HCT116 (cell line): ENCODE measurements around the gene CFAP77. TPM values are rescaled to one million over a fixed set of nuclear protein-coding genes. Genes with fewer than 3 reads are reported as not detected.

Source experiments
- ATAC-seq: fragments of 200-7000 bp; cut with Tn5 transposase; 2 replicates; pipeline ENCODE4 v1.9.1; 2020; ENCODE audit warnings: mild to moderate bottlenecking, moderate library complexity
- BruUV-seq: library from RNA; stranded (reverse); fragments of 400-500 nt; replicated peaks from 2 replicates; lab custom pipeline; 2021; lab: Mats Ljungman, UMichigan
- CTCF ChIA-PET: fragments of 300-600 bp; sonication (Branson Sonifier 250); formaldehyde crosslinking; loops from one replicate; lab custom pipeline; 2021; ENCODE audit warnings: antibody characterized with exemption; lab: Charles Lee
- POLR2A ChIA-PET: fragments of 300-600, 350-600 bp; sonication (Branson Sonifier 250); formaldehyde crosslinking; loops from one replicate; lab custom pipeline; 2021; ENCODE audit warnings: antibody characterized with exemption; lab: Charles Lee
- RAD21 ChIA-PET, 2 experiments: fragments of 300-600 bp; sonication (Branson Sonifier 250); formaldehyde crosslinking; loops; one replicate each; lab custom pipeline; 2023; ENCODE audit warnings: low total read pairs in 2 of 2; ENCODE audit not compliant: uncharacterized antibody in 2 of 2, unreplicated experiment in 2 of 2, low non-redundant PET in 1 of 2; lab: Charles Lee
- DNase-seq: peaks from one replicate; pipeline ENCODE4 v3.0.0-alpha.2; 2010; ENCODE audit warnings: low read depth, low spot score
- H2AFZ ChIP-seq: fragments of 200-600 bp; shearing (Covaris generic), sonication (generic); 2 replicates; pipeline ENCODE4 v1.6.1; 2017; ENCODE audit warnings: low read depth, mixed run types, mixed read lengths, antibody characterized with exemption, low read length; ENCODE audit not compliant: poor library complexity, severe bottlenecking
- H3K27ac ChIP-seq: 2 replicates; pipeline ENCODE4 v1.5.1; 2012; ENCODE audit warnings: low read depth, low read length
- H3K27me3 ChIP-seq: fragments of 200-600 bp; sonication (generic); 2 replicates; pipeline ENCODE4 v1.6.1; 2016; ENCODE audit warnings: mixed run types, low read length, mixed read lengths; ENCODE audit not compliant: insufficient read depth
- H3K36me3 ChIP-seq, 2 experiments: fragments of 200-500 bp in 1 of 2; fragments of 200-600 bp in 1 of 2; sonication (Bioruptor generic) in 1 of 2; sonication (generic) in 1 of 2; 2 replicates each; pipeline versions ENCODE4 v1.5.1 to v1.6.1; 2014 to 2016; ENCODE audit warnings: low read length in 2 of 2, inconsistent platforms in 1 of 2, mixed read lengths in 1 of 2, mixed run types in 1 of 2; ENCODE audit not compliant: insufficient read depth in 2 of 2, control insufficient read depth in 1 of 2
- H3K4me1 ChIP-seq, 2 experiments: fragments of 200-600 bp in 1 of 2; sonication (generic) in 1 of 2; 2 replicates each; pipeline versions ENCODE4 v1.5.1 to v1.6.1; 2012 to 2017; ENCODE audit warnings: low read length in 2 of 2, inconsistent platforms in 1 of 2, mild to moderate bottlenecking in 1 of 2, mixed read lengths in 1 of 2, mixed run types in 1 of 2, moderate library complexity in 1 of 2; ENCODE audit not compliant: insufficient read depth in 2 of 2, control insufficient read depth in 1 of 2
- H3K4me2 ChIP-seq: fragments of 200-600 bp; sonication (generic); 2 replicates; pipeline ENCODE4 v1.6.1; 2017; ENCODE audit warnings: mixed run types, low read length, mixed read lengths
- H3K4me3 ChIP-seq, 2 experiments: fragments of 200-600 bp in 1 of 2; sonication (generic) in 1 of 2; replicated peaks in 1 of 2; 2 replicates each; pipeline ENCODE4 v1.5.1; 2011 to 2016; ENCODE audit warnings: low read length in 2 of 2, control low read depth in 1 of 2, low read depth in 1 of 2, mild to moderate bottlenecking in 1 of 2, mixed read lengths in 1 of 2, mixed run types in 1 of 2
- H3K79me2 ChIP-seq: fragments of 200-600 bp; sonication (generic); 2 replicates; pipeline ENCODE4 v1.6.1; 2017; ENCODE audit warnings: mild to moderate bottlenecking, mixed run types, low read length, moderate library complexity, mixed read lengths; ENCODE audit not compliant: insufficient read depth
- H3K9ac ChIP-seq: fragments of 200-600 bp; sonication (generic); 2 replicates; pipeline ENCODE4 v1.6.1; 2016; ENCODE audit warnings: low read length, mixed read lengths
- H3K9me2 ChIP-seq: fragments of 200-600 bp; sonication (generic), shearing (Covaris generic); 2 replicates; pipeline ENCODE4 v1.6.1; 2017; ENCODE audit warnings: mixed run types, mild to moderate bottlenecking, moderate library complexity; ENCODE audit not compliant: insufficient read depth
- H3K9me3 ChIP-seq, 2 experiments: fragments of 200-500 bp in 1 of 2; fragments of 200-600 bp in 1 of 2; sonication (Bioruptor generic) in 1 of 2; sonication (generic) in 1 of 2; 2 replicates each; pipeline ENCODE4 v1.6.1; 2014 to 2017; ENCODE audit warnings: low read length in 2 of 2, mixed read lengths in 2 of 2, inconsistent platforms in 1 of 2, low read depth in 1 of 2, mild to moderate bottlenecking in 1 of 2, mixed run types in 1 of 2, moderate library complexity in 1 of 2; ENCODE audit not compliant: control insufficient read depth in 1 of 2, insufficient read depth in 1 of 2
- H4K20me1 ChIP-seq: fragments of 200-600 bp; sonication (generic), shearing (Covaris generic); 2 replicates; pipeline ENCODE4 v1.6.1; 2017; ENCODE audit warnings: mixed run types, mild to moderate bottlenecking, moderate library complexity; ENCODE audit not compliant: insufficient read depth
- EZH2 ChIP-seq: fragments of 200-600 bp; sonication (generic); IDR thresholded peaks from 2 replicates; pipeline ENCODE4 v1.6.1; 2017; ENCODE audit warnings: antibody characterized with exemption, mixed run types
- EZH2phosphoT487 ChIP-seq: fragments of 200-600 bp; IDR thresholded peaks from 2 replicates; pipeline ENCODE4 v1.6.1; 2018; ENCODE audit warnings: antibody characterized with exemption, borderline replicate concordance
- JUND ChIP-seq: IDR thresholded peaks from 2 replicates; pipeline ENCODE4 v1.6.1; 2012
- RAD21 ChIP-seq: IDR thresholded peaks from 2 replicates; pipeline ENCODE4 v1.6.1; 2012; ENCODE audit warnings: low read depth, mild to moderate bottlenecking
- SIN3A ChIP-seq: IDR thresholded peaks from 2 replicates; pipeline ENCODE4 v1.6.1; 2012; ENCODE audit warnings: low read depth
- SP1 ChIP-seq: IDR thresholded peaks from 2 replicates; pipeline ENCODE4 v1.6.1; 2012; ENCODE audit warnings: low read depth
- SRF ChIP-seq: IDR thresholded peaks from 2 replicates; pipeline ENCODE4 v1.6.1; 2012; ENCODE audit warnings: low read depth
- TCF7L2 ChIP-seq: IDR thresholded peaks from 2 replicates; pipeline ENCODE4 v1.7.0; 2011; ENCODE audit warnings: borderline replicate concordance, inconsistent platforms; ENCODE audit not compliant: insufficient read depth, insufficient read length; ENCODE audit errors: extremely low read depth
- ZNF274 ChIP-seq: fragments of 200-500 bp; sonication (Bioruptor generic); IDR thresholded peaks from 2 replicates; pipeline ENCODE4 v1.6.1; 2014; ENCODE audit warnings: mild to moderate bottlenecking, low read depth, low read length, inconsistent platforms
- intact Hi-C: fragments of 100-400 bp; cut with micrococcal nuclease; formaldehyde crosslinking; loops from 2 replicates; pipeline ENCODE4 v1.10.0; 2022
- total RNA-seq: library from RNA; stranded (reverse); gene quantifications from one replicate; pipeline ENCODE4 v1.2.1, GENCODE V29; 2021; ENCODE audit not compliant: unreplicated experiment
- TF ChIP-seq, protein P1 (sequence below): IDR thresholded peaks from 2 replicates; pipeline ENCODE4 v1.6.1; 2012
- TF ChIP-seq, protein P2 (sequence below), 3 experiments: fragments of 200-600 bp in 1 of 3; sonication (generic) in 1 of 3; IDR thresholded peaks in 2 of 3; conservative IDR thresholded peaks in 1 of 3; 2 replicates each; pipeline ENCODE4 v1.5.1; 2012 to 2017; ENCODE audit warnings: low read depth in 2 of 3, low read length in 2 of 3, antibody characterized with exemption in 1 of 3, borderline replicate concordance in 1 of 3, control low read depth in 1 of 3, mild to moderate bottlenecking in 1 of 3, mixed read lengths in 1 of 3, mixed run types in 1 of 3, moderate library complexity in 1 of 3; ENCODE audit not compliant: insufficient read depth in 1 of 3
- TF ChIP-seq, protein P3 (sequence below): IDR thresholded peaks from 2 replicates; pipeline ENCODE4 v1.6.1; 2012
- TF ChIP-seq, protein P4 (sequence below): IDR thresholded peaks from 2 replicates; pipeline ENCODE4 v1.6.1; 2011; ENCODE audit warnings: mild to moderate bottlenecking, low read length, moderate library complexity; ENCODE audit not compliant: insufficient replicate concordance; ENCODE audit errors: extremely low read depth
- TF ChIP-seq, protein P5 (sequence below): IDR thresholded peaks from 2 replicates; pipeline ENCODE4 v1.6.1; 2012; ENCODE audit warnings: low read depth

Gene CFAP77
- total RNA-seq, 1 experiment from 2014 or later, result 0.98 TPM

DNA sequence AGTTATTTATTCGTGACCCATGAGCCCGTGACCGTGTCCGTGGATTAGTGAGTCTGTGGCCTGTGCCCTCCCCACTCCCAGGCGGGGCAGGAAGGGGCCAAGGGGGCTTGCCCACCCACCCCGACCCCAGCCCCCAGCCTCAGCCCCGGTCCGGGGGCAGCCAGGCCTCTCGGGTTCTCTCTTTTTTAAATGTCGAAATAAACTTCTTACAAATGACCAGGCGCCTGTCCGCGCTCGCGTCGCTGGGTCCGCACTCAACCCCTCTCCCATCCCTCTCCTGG lies 180.0 kb downstream of the CFAP77 start:
- no peaks in the 10 kb centered on the region for H3K79me2 ChIP-seq
- H3K27ac ChIP-seq, result no peak overlapping the region
- no peak overlapping the region for H3K9ac ChIP-seq
- no peak overlapping the region for H2AFZ ChIP-seq
- DNase-seq, result no peak
- ChIA-PET RAD21 (no interaction called here), CTCF (no interaction called here), POLR2A (no interaction called here)
- H4K20me1 ChIP-seq, result no peaks in the 10 kb centered on the region
- peaks cover 0 to 7% of the 10 kb centered on the region in 2 experiments; a peak in 2 of 4 replicates for H3K4me1 ChIP-seq
- H3K36me3 ChIP-seq, result peaks cover 3 to 6% of the 10 kb centered on the region in 2 experiments; a peak in 1 of 4 replicates
- TF ChIP-seq, protein P1, sequence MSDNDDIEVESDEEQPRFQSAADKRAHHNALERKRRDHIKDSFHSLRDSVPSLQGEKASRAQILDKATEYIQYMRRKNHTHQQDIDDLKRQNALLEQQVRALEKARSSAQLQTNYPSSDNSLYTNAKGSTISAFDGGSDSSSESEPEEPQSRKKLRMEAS, result no peak
- TF ChIP-seq RAD21, result no peak
- no peak for TF ChIP-seq SIN3A
- TF ChIP-seq EZH2, result no peak
- no peak for TF ChIP-seq TCF7L2
- no peak for TF ChIP-seq JUND
- TF ChIP-seq, protein P2, sequence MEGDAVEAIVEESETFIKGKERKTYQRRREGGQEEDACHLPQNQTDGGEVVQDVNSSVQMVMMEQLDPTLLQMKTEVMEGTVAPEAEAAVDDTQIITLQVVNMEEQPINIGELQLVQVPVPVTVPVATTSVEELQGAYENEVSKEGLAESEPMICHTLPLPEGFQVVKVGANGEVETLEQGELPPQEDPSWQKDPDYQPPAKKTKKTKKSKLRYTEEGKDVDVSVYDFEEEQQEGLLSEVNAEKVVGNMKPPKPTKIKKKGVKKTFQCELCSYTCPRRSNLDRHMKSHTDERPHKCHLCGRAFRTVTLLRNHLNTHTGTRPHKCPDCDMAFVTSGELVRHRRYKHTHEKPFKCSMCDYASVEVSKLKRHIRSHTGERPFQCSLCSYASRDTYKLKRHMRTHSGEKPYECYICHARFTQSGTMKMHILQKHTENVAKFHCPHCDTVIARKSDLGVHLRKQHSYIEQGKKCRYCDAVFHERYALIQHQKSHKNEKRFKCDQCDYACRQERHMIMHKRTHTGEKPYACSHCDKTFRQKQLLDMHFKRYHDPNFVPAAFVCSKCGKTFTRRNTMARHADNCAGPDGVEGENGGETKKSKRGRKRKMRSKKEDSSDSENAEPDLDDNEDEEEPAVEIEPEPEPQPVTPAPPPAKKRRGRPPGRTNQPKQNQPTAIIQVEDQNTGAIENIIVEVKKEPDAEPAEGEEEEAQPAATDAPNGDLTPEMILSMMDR (IDR thresholded peaks at IDR 0.05 in 2 of 3, conservative IDR thresholded peaks at IDR 0.05 in 1 of 3; ENCODE audit: borderline replicate concordance in 1 of 3, insufficient read depth in 1 of 3, low read depth in 2 of 3, low read length in 2 of 3), result no peak
- TF ChIP-seq, protein P3, sequence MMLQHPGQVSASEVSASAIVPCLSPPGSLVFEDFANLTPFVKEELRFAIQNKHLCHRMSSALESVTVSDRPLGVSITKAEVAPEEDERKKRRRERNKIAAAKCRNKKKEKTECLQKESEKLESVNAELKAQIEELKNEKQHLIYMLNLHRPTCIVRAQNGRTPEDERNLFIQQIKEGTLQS, result no peak
- TF ChIP-seq, protein P4, sequence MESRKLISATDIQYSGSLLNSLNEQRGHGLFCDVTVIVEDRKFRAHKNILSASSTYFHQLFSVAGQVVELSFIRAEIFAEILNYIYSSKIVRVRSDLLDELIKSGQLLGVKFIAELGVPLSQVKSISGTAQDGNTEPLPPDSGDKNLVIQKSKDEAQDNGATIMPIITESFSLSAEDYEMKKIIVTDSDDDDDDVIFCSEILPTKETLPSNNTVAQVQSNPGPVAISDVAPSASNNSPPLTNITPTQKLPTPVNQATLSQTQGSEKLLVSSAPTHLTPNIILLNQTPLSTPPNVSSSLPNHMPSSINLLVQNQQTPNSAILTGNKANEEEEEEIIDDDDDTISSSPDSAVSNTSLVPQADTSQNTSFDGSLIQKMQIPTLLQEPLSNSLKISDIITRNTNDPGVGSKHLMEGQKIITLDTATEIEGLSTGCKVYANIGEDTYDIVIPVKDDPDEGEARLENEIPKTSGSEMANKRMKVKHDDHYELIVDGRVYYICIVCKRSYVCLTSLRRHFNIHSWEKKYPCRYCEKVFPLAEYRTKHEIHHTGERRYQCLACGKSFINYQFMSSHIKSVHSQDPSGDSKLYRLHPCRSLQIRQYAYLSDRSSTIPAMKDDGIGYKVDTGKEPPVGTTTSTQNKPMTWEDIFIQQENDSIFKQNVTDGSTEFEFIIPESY, result no peak
- TF ChIP-seq, protein P5, sequence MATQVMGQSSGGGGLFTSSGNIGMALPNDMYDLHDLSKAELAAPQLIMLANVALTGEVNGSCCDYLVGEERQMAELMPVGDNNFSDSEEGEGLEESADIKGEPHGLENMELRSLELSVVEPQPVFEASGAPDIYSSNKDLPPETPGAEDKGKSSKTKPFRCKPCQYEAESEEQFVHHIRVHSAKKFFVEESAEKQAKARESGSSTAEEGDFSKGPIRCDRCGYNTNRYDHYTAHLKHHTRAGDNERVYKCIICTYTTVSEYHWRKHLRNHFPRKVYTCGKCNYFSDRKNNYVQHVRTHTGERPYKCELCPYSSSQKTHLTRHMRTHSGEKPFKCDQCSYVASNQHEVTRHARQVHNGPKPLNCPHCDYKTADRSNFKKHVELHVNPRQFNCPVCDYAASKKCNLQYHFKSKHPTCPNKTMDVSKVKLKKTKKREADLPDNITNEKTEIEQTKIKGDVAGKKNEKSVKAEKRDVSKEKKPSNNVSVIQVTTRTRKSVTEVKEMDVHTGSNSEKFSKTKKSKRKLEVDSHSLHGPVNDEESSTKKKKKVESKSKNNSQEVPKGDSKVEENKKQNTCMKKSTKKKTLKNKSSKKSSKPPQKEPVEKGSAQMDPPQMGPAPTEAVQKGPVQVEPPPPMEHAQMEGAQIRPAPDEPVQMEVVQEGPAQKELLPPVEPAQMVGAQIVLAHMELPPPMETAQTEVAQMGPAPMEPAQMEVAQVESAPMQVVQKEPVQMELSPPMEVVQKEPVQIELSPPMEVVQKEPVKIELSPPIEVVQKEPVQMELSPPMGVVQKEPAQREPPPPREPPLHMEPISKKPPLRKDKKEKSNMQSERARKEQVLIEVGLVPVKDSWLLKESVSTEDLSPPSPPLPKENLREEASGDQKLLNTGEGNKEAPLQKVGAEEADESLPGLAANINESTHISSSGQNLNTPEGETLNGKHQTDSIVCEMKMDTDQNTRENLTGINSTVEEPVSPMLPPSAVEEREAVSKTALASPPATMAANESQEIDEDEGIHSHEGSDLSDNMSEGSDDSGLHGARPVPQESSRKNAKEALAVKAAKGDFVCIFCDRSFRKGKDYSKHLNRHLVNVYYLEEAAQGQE, result no peak
- no peak for TF ChIP-seq ZNF274
- no peak for TF ChIP-seq EZH2phosphoT487
- TF ChIP-seq SRF, result no peak
- TF ChIP-seq SP1, result no peak
- H3K4me3 ChIP-seq, result no peak overlapping the region
- ATAC-seq, result no peak
- intact Hi-C loops, result no loop called here
- no TSS peak for BruUV-seq
- H3K9me2 ChIP-seq, result no peaks in the 10 kb centered on the region
- H3K27me3 ChIP-seq, result no peaks in the 10 kb centered on the region
- H3K4me2 ChIP-seq, result no peak overlapping the region
- H3K9me3 ChIP-seq, result no peaks in the 10 kb centered on the region
